Endothelial cell of umbilical vein (primary cell): Measurements from ENCODE around the gene ZFP36. TPM values are rescaled to one million over a fixed set of nuclear protein-coding genes. Genes with fewer than 3 reads are reported as not detected.

Experiments
- BruUV-seq: library from RNA; stranded (reverse); fragments of 400-500 nt; replicated peaks from 2 replicates; lab custom pipeline; 2021; lab: Mats Ljungman, UMichigan
- CTCF ChIA-PET: fragments of 300-600, 350-600 bp; sonication (Branson Sonifier 250); formaldehyde crosslinking; loops from one replicate; lab custom pipeline; 2021; ENCODE audit warnings: antibody characterized with exemption, inconsistent platforms; lab: Charles Lee
- POLR2A ChIA-PET: fragments of 300-600, 350-600 bp; sonication (Branson Sonifier 250); formaldehyde crosslinking; loops from one replicate; lab custom pipeline; 2021; ENCODE audit warnings: antibody characterized with exemption, inconsistent platforms; lab: Charles Lee
- DNase-seq: peaks from one replicate; pipeline ENCODE4 v3.0.0-alpha.2; 2011; ENCODE audit warnings: low read depth, low spot score
- FAIRE-seq: peaks from 2 replicates; lab custom pipeline; 2011; peaks lifted over from hg19 to GRCh38; lab: Jason Lieb, UNC
- H2AFZ ChIP-seq: 2 replicates; pipeline ENCODE4 v1.6.0; 2012; ENCODE audit warnings: low read depth, low read length, control low read depth, inconsistent platforms
- H3K27ac ChIP-seq: 2 replicates; pipeline ENCODE4 v1.5.1; 2011; ENCODE audit warnings: low read depth, mild to moderate bottlenecking, control low read depth, low read length, moderate library complexity; ENCODE audit not compliant: insufficient read depth
- H3K27me3 ChIP-seq, 2 experiments: 2 replicates each; pipeline versions ENCODE4 v1.6.0 to v1.6.1; 2011; ENCODE audit warnings: low read length in 2 of 2, mixed read lengths in 1 of 2; ENCODE audit not compliant: control insufficient read depth in 2 of 2, insufficient read depth in 2 of 2
- H3K36me3 ChIP-seq, 2 experiments: 2 replicates in 1 of 2; 3 replicates in 1 of 2; pipeline ENCODE4 v1.5.1; 2011; ENCODE audit warnings: low read length in 2 of 2, mild to moderate bottlenecking in 1 of 2, moderate library complexity in 1 of 2; ENCODE audit not compliant: control insufficient read depth in 2 of 2, insufficient read depth in 2 of 2; ENCODE audit errors: extremely low read depth in 1 of 2
- H3K4me1 ChIP-seq: 3 replicates; pipeline ENCODE4 v1.5.1; 2011; ENCODE audit warnings: mild to moderate bottlenecking, low read length; ENCODE audit not compliant: control insufficient read depth, insufficient read depth; ENCODE audit errors: extremely low read depth
- H3K4me2 ChIP-seq: 2 replicates; pipeline ENCODE4 v1.6.1; 2011; ENCODE audit warnings: low read length, control low read depth, mixed read lengths; ENCODE audit not compliant: insufficient read depth
- H3K4me3 ChIP-seq, 3 experiments: fragments of 200-600 bp in 1 of 3; sonication (generic), shearing (Covaris generic) in 1 of 3; replicated peaks in 1 of 3; 2 replicates each; pipeline ENCODE4 v1.5.1; 2011 to 2016; ENCODE audit warnings: control low read depth in 3 of 3, low read length in 3 of 3, mild to moderate bottlenecking in 2 of 3, inconsistent platforms in 1 of 3, low read depth in 1 of 3, moderate library complexity in 1 of 3; ENCODE audit not compliant: insufficient read depth in 1 of 3
- H3K79me2 ChIP-seq: 2 replicates; pipeline ENCODE4 v1.6.0; 2012; ENCODE audit warnings: low read length, inconsistent platforms; ENCODE audit not compliant: control insufficient read depth, insufficient read depth
- H3K9ac ChIP-seq: replicated peaks from 2 replicates; pipeline ENCODE3; 2011; ENCODE audit warnings: low read length, control low read depth; ENCODE audit not compliant: insufficient read depth; ENCODE audit errors: extremely low read depth
- H3K9me1 ChIP-seq: replicated peaks from 3 replicates; pipeline ENCODE4 v1.6.0; 2011; ENCODE audit warnings: mild to moderate bottlenecking, low read length; ENCODE audit not compliant: control insufficient read depth, insufficient read depth; ENCODE audit errors: extremely low read depth
- H3K9me3 ChIP-seq: replicated peaks from 2 replicates; pipeline ENCODE4 v1.5.1; 2012; ENCODE audit warnings: low read length, inconsistent platforms; ENCODE audit not compliant: control insufficient read depth, insufficient read depth
- H4K20me1 ChIP-seq: replicated peaks from 2 replicates; pipeline ENCODE3; 2011; ENCODE audit warnings: mild to moderate bottlenecking, low read length; ENCODE audit not compliant: control insufficient read depth, insufficient read depth; ENCODE audit errors: extremely low read depth
- CTCF ChIP-seq, 2 donors: IDR thresholded peaks; 1 replicate in 1 of 2; 2 replicates in 1 of 2; pipeline ENCODE4 v1.5.1; 2011; ENCODE audit warnings: low read length in 2 of 2, mild to moderate bottlenecking in 2 of 2, moderate library complexity in 2 of 2, control low read depth in 1 of 2, inconsistent platforms in 1 of 2, low read depth in 1 of 2; ENCODE audit not compliant: insufficient read depth in 1 of 2; ENCODE audit errors: extremely low read depth in 1 of 2
- EZH2 ChIP-seq: IDR thresholded peaks from 2 replicates; pipeline ENCODE4 v1.6.1; 2012; ENCODE audit warnings: borderline replicate concordance, low read depth, mild to moderate bottlenecking, moderate library complexity, low read length, inconsistent platforms; ENCODE audit not compliant: severe bottlenecking
- FOS ChIP-seq: IDR thresholded peaks from 2 replicates; pipeline ENCODE4 v1.6.1; 2011; ENCODE audit warnings: mild to moderate bottlenecking, low read length, moderate library complexity, borderline replicate concordance; ENCODE audit not compliant: insufficient read depth
- GATA2 ChIP-seq: IDR thresholded peaks from 2 replicates; pipeline ENCODE4 v1.7.0; 2011; ENCODE audit warnings: low read depth, mild to moderate bottlenecking, moderate library complexity, mixed read lengths, low read length; ENCODE audit not compliant: insufficient read length, insufficient read depth
- JUN ChIP-seq: IDR thresholded peaks from 2 replicates; pipeline ENCODE4 v1.6.1; 2011; ENCODE audit warnings: borderline replicate concordance, low read depth; ENCODE audit not compliant: insufficient read length, insufficient read depth
- MAX ChIP-seq: IDR thresholded peaks from 2 replicates; pipeline ENCODE4 v1.6.1; 2011; ENCODE audit not compliant: insufficient read depth, insufficient read length
- MYC ChIP-seq: IDR thresholded peaks from one replicate; pipeline ENCODE4 v1.6.1; 2011; ENCODE audit warnings: mild to moderate bottlenecking, low read depth, low read length
- POLR2A ChIP-seq: IDR thresholded peaks from 2 replicates; pipeline ENCODE4 v1.6.1; 2012; ENCODE audit warnings: low read depth, mild to moderate bottlenecking, control low read depth, low read length
- POLR2AphosphoS5 ChIP-seq: IDR thresholded peaks from 2 replicates; pipeline ENCODE4 v1.6.1; 2012; ENCODE audit warnings: low read depth, mild to moderate bottlenecking, control low read depth, low read length, moderate library complexity; ENCODE audit not compliant: insufficient read depth
- dilution Hi-C: fragments of 300-500 bp; cut with MboI; formaldehyde crosslinking; loops from one replicate; pipeline ENCODE4 v1.15.0; 2019; ENCODE audit warnings: low sequenced_read_pairs; ENCODE audit not compliant: extremely low pct_ligation_motif_present
- intact Hi-C: fragments of 100-400 bp; cut with micrococcal nuclease; formaldehyde crosslinking; loops from one replicate; pipeline ENCODE4 v1.10.0; 2022
- polyA plus RNA-seq, 4 experiments: library from polyadenylated mRNA; depleted of rRNA in 3 of 4; stranded (reverse) in 3 of 4; unstranded in 1 of 4; fragments of >200 nt; gene quantifications; 2 replicates each; pipeline versions ENCODE4 v1.2.1 to v1.2.3, GENCODE V29; 2011 to 2012; ENCODE audit warnings: missing spikeins in 1 of 4
- total RNA-seq: library from RNA; stranded (reverse); gene quantifications from 2 replicates; pipeline ENCODE4 v1.2.3, GENCODE V29; 2021

ZFP36 gene
- total and polyA plus RNA-seq, 2 donors (not counting 3 experiments of a cell fraction or from before 2014, with no cell fraction given), result 12.2 to 21.7 TPM

- Histone ChIP-seq H3K9me3 (no peaks in the 10 kb centered on the region), H3K4me3 (peak overlapping the region; percentile 19 to 34 (median 23)), H3K9me1 (no peaks in the 10 kb centered on the region), H3K9ac (peak overlapping the region; percentile 92), H3K4me2 (peak overlapping the region; percentile 57), H3K79me2 (peaks cover 9% of the 10 kb centered on the region), H3K36me3 (peaks cover 0 to 4% of the 10 kb centered on the region in 2 experiments), H3K4me1 (peaks cover 25% of the 10 kb centered on the region), H4K20me1 (no peaks in the 10 kb centered on the region), H2AFZ (no peak overlapping the region), H3K27ac (peak overlapping the region; percentile 89), H3K27me3 (no peaks in the 10 kb centered on the region)
- peak; percentile 86 for FAIRE-seq
- ChIA-PET CTCF (interaction anchor here (1.0 to 2.9 kb wide), 4 partner anchors 9 to 281 kb away, joined by 3 to 22 read pairs (median 6); partner anchors contain the start of genes MED29, PAF1 and PLEKHG2), POLR2A (interaction anchor here (0.8 to 1.5 kb wide), 2 partner anchors 12 to 33 kb away, joined by 3 to 9 read pairs; partner anchors contain the start of genes MED29, PAF1 and RPS16)
- no TSS peak for BruUV-seq
- intact Hi-C loops (loop anchor here (1.0 kb wide), 1 partner anchor 10 kb away; the partner anchor contains the start of gene PLEKHG2), dilution Hi-C loops (no loop called here)
- TF ChIP-seq MYC (peak; percentile 55), POLR2A (no peak), GATA2 (no peak), FOS (no peak), POLR2AphosphoS5 (peak; percentile 79), EZH2 (no peak), MAX (peak; percentile 90), JUN (no peak), CTCF (IDR thresholded peaks at IDR 0.05; ENCODE audit: extremely low read depth in 1 of 2, insufficient read depth in 1 of 2, low read depth in 1 of 2, low read length in 2 of 2) (no peak)
- peak; percentile 95 for DNase-seq
Measured at GRCh38 chr19:39402346-39403300, 4.0 kb upstream of the ZFP36 start.
